Measurements from ENCODE around the gene PPP1R12B.
"Not testable (repeated sequence)": the region's sequence is repeated elsewhere in the genome, so short reads cannot be mapped to it uniquely, and the experiment has no call there.

- TF ChIP-seq CTCF (conservative IDR thresholded peaks at IDR 0.05; ENCODE audit: low read depth, low read length); EZH2 (IDR thresholded peaks at IDR 0.05; ENCODE audit: borderline replicate concordance, low read depth, low read length, poor library complexity, severe bottlenecking): not testable (repeated sequence)
Observed at GRCh38 chr1:202448140-202448539, 99.6 kb downstream of the PPP1R12B start.

Measured in A673 (cell line).